Measurements from ENCODE around the gene PPM1B.
"Not testable (repeated sequence)": the region's sequence is repeated elsewhere in the genome, so short reads cannot be mapped to it uniquely, and the experiment has no call there.

Gene PPM1B

GRCh38 chr2:44164617-44165016, 4.1 kb upstream of the PPM1B start:
- DNase-seq: no peak

DNA sequence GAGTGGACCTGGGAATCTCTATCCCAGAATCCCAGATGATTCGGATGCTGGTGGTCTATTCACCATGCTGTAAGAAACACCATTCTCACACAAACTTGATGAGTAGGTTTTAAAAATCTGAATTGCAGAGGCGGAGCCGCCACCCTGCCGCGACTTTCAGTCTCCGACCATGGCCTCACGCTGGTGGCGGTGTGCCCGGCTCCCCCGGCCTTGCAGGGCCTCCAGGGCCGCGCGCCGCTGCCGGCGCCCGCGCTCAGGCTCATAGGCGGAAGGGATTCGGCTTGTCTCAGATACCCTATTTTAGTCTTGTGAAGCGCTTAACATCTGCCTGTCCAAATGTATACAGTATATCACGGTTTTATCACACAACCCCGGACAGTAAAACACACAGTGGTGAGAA, 2.6 kb upstream of the PPM1B start:
- no peak for DNase-seq

- no peak for DNase-seq
Observed at GRCh38 chr2:44167311-44167907, 1.3 kb upstream of the PPM1B start.

GRCh38 chr2:44167908-44168680, 581 bp upstream of the PPM1B start:
- peak; percentile 100 for DNase-seq

GRCh38 chr2:44169155-44169898, 652 bp downstream of the PPM1B start:
- DNase-seq: peak; percentile 14

- DNase-seq: no peak
Observed at GRCh38 chr2:44170311-44170717, 1.6 kb downstream of the PPM1B start.

GRCh38 chr2:44171018-44171417, 2.3 kb downstream of the PPM1B start:
- DNase-seq: no peak

GRCh38 chr2:44171442-44171841, 2.8 kb downstream of the PPM1B start:
- not testable (repeated sequence) for DNase-seq

DNA sequence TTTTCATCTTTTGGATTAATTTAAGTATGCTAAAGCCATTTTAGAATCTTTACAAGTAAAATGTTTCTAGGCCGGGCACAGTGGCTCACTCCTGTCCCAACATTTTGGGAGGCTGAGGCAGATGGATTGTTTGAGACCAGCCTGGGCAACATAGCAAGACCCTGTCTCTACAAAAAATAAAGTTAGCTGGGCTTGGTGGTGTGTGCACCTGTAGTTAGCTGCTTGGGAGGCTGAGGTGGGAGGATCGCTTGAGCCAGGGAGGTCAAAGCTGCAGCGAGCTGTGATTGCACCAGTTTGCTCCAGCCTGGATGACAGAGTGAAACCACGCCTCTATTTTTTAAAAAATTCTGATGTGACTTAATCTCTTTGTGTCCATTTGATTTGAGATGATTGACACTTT, 3.9 kb downstream of the PPM1B start:
- DNase-seq: no peak

DNA sequence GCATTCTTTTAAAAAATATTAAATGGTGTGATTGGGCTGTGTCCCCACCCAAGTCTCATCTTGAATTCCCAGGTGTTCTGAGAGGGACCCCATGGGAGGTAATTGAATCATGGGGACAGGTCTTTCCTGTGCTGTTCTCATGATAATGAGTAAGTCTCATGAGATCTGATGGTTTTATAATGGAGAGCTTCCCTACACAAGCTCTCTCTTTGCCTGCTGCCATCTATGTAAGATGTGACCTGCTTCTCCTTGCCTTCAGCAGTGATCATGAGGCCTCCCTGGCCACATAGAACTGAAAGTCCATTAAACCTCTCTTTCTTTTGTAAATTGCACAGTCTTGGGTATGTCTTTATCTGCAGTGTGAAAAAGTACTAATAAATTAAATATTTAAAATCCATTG, 10.3 kb downstream of the PPM1B start:
- no peak for DNase-seq

- DNase-seq: no peak
Observed at GRCh38 chr2:44181648-44182047, 13.0 kb downstream of the PPM1B start.

GRCh38 chr2:44184106-44184505, 15.4 kb downstream of the PPM1B start:
- no peak for DNase-seq

GRCh38 chr2:44186810-44187209, 18.1 kb downstream of the PPM1B start:
- DNase-seq: no peak

GRCh38 chr2:44187251-44187650, 18.6 kb downstream of the PPM1B start:
- no peak for DNase-seq

DNA sequence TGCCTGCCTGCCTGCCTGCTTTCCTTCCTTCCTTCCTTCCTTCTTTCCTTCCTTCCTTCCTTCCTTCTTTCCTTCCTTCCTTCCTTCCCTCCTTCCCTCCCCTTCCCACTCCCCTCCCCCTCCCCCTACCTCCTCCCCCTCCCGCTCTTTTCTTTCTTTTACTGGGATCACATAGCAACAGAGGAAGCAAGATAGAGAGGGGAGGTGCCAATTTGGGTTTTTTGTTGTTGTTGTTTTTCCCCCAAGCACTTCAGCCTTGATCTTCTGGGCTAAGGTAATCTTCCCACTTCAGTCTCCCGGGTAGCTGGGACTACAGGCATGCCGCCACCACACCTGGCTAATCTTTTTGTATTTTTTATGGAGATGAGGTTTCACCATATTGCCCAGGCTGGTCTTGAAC, 20.0 kb downstream of the PPM1B start:
- DNase-seq: no peak

- no peak for DNase-seq
Observed at GRCh38 chr2:44189104-44189503, 20.4 kb downstream of the PPM1B start.

DNA sequence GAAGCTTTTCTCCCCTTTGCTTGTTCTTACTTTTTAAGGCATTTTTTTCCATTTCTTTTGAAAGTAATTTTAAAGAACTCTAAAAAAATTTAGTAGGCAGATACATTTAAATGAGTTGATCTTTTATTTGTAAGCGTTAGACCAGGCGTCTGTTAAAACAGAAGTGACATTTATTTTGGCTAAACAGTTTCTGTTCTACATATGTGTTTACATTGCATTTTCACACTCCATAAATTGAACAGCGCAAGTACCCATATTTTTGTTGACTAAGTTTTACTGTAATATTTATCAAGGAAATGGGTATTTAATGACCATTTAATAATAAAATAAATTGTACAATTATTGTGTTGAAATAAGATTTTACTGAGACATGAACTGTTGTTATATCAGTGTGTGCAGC, 21.9 kb downstream of the PPM1B start:
- DNase-seq: no peak

GRCh38 chr2:44191739-44192138, 23.1 kb downstream of the PPM1B start:
- DNase-seq: no peak

DNA sequence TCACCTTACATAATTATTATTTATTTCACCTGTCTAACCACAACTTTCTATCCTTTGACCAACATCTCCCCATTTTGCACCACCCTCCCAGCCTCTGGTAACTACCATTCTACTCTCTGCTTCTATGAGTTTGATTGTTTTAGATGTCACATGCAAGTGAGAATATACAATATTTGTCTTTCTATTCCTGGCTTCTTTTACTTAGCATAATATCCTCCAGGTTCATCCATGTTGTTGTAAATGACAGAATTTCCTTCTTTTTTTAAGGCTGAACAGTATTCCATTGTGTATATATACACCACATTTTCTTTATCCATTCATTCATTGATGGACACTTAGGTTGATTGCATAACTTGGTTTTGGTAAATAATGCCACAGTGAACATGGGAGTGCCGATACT, 24.0 kb downstream of the PPM1B start:
- DNase-seq: no peak

DNA sequence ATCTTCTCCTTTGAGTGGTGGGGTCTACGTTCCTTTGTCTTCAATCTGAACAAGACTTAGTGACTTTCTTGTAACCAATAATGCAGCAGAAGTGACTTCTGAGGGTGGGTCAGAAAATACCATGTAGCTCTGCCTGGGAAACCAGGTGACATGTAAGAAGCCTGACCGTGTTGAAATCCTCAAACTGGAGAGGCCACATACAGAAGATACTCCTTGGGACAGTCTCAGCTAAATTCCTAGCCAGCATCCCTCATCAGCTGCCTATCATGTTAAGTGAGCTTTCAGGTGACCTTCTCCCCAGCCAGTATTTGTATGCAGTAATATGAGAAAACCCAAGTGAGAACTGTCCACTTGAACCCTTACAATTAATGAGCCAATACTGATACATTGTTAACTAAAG, 27.0 kb downstream of the PPM1B start:
- DNase-seq: no peak

DNA sequence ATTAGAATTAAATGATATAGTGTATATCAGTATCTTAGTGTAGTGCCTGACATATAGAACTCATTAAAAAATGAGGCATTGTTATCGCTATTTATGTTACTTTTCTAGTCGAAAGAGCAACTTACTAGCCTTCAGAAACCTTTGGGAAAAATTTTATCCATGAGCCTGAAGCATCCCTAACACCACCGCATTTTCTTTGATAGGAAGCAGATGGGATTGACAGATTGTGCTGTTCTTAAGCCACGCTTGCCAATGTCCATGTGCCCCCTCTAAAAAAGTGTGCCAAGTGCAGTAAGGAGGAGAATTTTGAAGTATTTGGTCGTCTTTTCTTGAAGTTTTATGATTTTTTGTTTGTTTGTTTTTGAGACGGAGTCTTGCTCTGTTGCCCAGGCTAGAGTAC, 29.1 kb downstream of the PPM1B start:
- DNase-seq: no peak

DNA sequence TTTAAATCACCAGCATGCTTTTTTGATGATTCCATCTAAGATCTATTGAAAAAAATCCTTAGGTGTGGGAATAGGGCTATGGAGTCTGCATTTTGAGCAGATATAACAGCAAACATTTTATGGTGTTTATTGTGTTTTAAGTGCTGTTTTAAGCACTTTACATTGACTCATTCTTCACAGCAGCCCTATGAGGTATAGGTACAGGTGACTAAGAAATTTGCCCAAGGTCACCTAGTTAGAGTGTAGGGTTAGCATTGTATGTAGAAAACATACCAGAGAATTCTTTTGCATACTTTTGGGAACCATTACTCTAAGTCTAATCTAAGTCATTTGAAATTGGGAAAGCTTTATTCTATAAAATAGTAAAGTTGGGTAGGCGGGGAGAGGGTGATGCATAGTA, 31.3 kb downstream of the PPM1B start:
- no peak for DNase-seq

GRCh38 chr2:44200759-44201158, 32.1 kb downstream of the PPM1B start:
- DNase-seq: no peak

DNA sequence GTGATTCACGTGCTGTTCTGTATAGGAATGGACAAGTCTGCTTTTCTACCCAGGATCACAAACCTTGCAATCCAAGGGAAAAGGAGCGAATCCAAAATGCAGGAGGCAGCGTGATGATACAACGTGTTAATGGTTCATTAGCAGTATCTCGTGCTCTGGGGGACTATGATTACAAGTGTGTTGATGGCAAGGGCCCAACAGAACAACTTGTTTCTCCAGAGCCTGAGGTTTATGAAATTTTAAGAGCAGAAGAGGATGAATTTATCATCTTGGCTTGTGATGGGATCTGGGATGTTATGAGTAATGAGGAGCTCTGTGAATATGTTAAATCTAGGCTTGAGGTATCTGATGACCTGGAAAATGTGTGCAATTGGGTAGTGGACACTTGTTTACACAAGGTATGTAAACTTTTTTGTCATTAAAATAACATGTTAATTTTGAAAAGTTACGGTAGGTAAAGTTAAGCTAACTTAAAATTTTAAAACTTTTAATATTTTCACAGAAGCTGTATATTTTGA, 33.0 kb downstream of the PPM1B start:
- DNase-seq: no peak
